GM18508 (cell line): ENCODE data around the gene FOXN3.
"Not testable (repeated sequence)": the region's sequence is repeated elsewhere in the genome, so short reads cannot be mapped to it uniquely, and the experiment has no call there.

Experiments
- ATAC-seq: cut with Tn5 transposase; IDR thresholded peaks from one replicate; pipeline ENCODE4 v1.9.1; 2021; ENCODE audit warnings: moderate number of reproducible peaks; ENCODE audit not compliant: insufficient read depth, unreplicated experiment

FOXN3 gene

DNA sequence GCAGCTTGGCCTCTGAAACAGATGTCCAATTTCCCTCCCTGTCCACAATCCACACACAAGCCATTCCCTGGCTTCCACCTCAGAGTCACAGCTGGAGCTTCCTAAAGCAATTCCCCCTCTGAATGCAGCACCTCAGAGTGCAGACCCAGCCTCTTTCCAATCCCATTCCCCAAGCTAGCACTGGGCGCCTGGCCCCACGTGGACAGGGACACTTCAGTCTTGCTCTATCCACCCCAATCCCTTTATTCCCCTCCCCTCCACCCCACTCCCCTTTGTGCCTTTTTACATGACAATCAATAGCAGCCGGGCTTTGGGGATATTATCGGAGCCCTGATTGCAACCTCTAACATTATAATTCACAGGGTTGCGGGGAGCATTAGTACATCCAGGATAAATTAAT, 300.0 kb downstream of the FOXN3 start:
- no peak for ATAC-seq

- ATAC-seq, result no peak
Measured at GRCh38 chr14:89114109-89114508, 302.9 kb downstream of the FOXN3 start.

GRCh38 chr14:89112720-89113119, 304.3 kb downstream of the FOXN3 start:
- ATAC-seq, result no peak

GRCh38 chr14:89111766-89112543, 305.1 kb downstream of the FOXN3 start:
- ATAC-seq, result not testable (repeated sequence)

- ATAC-seq, result not testable (repeated sequence)
Measured at GRCh38 chr14:89111232-89111631, 305.8 kb downstream of the FOXN3 start.

- ATAC-seq, result no peak
Measured at GRCh38 chr14:89110110-89110509, 306.9 kb downstream of the FOXN3 start.

DNA sequence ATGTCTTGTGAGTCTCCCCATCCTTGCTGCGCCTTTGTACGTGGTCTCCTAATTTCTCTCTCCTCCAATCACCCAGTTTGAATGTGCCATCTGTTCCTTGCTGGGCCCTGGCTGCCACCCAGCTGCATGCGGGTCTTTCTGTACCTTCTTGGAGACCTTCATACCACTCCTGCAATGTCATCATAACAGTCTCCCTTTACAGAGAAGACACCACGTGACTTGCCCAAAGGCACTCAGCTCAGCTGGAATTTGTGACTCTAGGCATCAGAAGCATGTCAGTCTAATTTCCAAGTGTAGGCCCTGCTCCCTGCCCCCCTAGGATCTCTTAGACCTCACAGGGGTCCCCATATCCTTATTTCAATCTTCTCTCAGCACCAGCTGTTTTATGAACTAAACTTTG, 308.4 kb downstream of the FOXN3 start:
- ATAC-seq, result no peak

DNA sequence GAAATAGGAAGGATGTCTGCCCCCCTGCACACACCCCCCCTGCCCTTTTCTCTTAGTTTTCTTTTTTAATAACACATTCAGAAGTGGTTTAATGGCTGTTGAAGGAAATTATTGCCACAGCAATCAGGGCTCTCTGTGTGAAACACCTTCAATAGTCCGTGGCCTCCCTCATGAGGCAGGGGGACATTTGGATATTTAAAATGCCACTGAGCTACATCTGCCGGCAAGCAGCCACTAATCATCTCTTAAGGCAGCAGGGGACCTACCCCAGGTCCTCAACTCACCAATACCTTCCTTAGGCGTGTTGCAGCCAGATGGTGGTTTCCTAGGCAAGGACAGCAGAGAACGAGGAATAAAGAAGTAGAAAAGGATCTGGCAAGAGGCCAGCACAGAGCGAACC, 309.4 kb downstream of the FOXN3 start:
- ATAC-seq, result no peak
